GM12874 (cell line): ENCODE measurements around the gene RBM19.

Source experiments
- CTCF ChIP-seq: IDR thresholded peaks from 2 replicates; pipeline ENCODE4 v1.5.1; 2011; ENCODE audit warnings: low read depth, mild to moderate bottlenecking, control low read depth, low read length, moderate library complexity; ENCODE audit not compliant: insufficient read depth

RBM19 gene

GRCh38 chr12:113983265-113983664 is 17.1 kb upstream of the RBM19 start:
- no peak for TF ChIP-seq CTCF

GRCh38 chr12:113981876-113982275 is 15.8 kb upstream of the RBM19 start:
- no peak for TF ChIP-seq CTCF

- TF ChIP-seq CTCF = peak; percentile 88
These were observed 14.6 kb upstream of the RBM19 start for GRCh38 chr12:113980537-113981337.

GRCh38 chr12:113980054-113980453 is 13.9 kb upstream of the RBM19 start:
- TF ChIP-seq CTCF = no peak

GRCh38 chr12:113978080-113978479 is 12.0 kb upstream of the RBM19 start:
- no peak for TF ChIP-seq CTCF

GRCh38 chr12:113974006-113974405 is 7.9 kb upstream of the RBM19 start:
- no peak for TF ChIP-seq CTCF

- TF ChIP-seq CTCF = no peak
These were observed 7.2 kb upstream of the RBM19 start for GRCh38 chr12:113973109-113973904.
